ENCODE results near the gene FXYD5. TPM values are rescaled to one million over a fixed set of nuclear protein-coding genes. Genes with fewer than 3 reads are reported as not detected.
A peak's percentile ranks its signal among the peaks of the same experiment; 100 is the strongest.

The FXYD5 gene
- total RNA-seq, 2 donors from 2014 or later, result 11.5 to 17.1 TPM

DNA sequence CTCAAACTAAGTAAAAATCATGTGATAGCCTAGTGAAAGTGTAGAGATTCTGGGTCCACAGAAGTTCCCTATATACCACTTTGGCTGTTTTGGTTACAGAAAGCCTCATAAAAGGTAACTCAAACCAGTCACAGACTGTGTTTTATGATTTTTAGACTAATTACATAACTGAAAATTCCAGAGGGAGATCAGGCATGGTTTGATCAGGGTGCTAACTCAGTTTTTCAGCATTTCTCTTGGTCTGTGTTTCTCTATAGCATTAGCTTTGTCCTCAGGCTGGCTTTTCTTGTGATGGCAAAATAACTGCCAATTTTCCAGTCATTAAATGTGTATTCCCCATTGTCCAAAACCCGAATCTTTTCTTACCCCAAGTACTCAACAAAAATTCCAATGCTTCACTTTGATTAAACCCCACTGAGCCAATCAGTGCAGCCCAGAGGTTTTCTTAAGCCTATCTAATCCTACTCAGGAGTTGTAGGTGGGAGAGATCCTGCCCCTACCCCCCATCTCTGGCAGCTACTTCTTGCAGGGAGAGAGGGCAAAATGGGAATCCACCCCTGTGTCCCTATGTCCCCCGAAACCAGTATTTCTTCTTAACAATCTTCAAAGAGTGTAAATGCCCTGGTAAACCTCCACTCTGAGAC lies 47.5 kb upstream of the FXYD5 start:
- ATAC-seq (no peak), DNase-seq (no peak)
- intact Hi-C loops (cut with DNase I), result no loop called here
- Histone ChIP-seq H3K9me3 (no peaks in the 10 kb centered on the region), H3K27me3 (no peaks in the 10 kb centered on the region), H3K27ac (no peak overlapping the region), H3K4me1 (peaks cover 7% of the 10 kb centered on the region), H3K36me3 (replicated peaks in 1 of 2; ENCODE audit: insufficient read depth in 1 of 2, low read depth in 2 of 2) (no peaks in the 10 kb centered on the region), H3K4me3 (no peak overlapping the region)
- TF ChIP-seq POLR2A (IDR thresholded peaks at IDR 0.05) (no peak), CTCF (IDR thresholded peaks at IDR 0.05) (no peak)
- WGBS, 2 donors, result 48 to 50% methylated on average over 2 of the region's 2 CpGs

- DNase-seq, result peak in 2 of 4 donors; percentile 30 to 67
- WGBS, 2 donors, result 29 to 75% methylated on average over 1 to 5 of the region's 5 CpGs
- TF ChIP-seq POLR2A (IDR thresholded peaks at IDR 0.05) (no peak), CTCF (IDR thresholded peaks at IDR 0.05) (no peak)
- H3K4me1 ChIP-seq, result peaks cover 7% of the 10 kb centered on the region
- no peak for ATAC-seq
- intact Hi-C loops (cut with DNase I), result no loop called here
- no peaks in the 10 kb centered on the region for H3K27me3 ChIP-seq
- no peak overlapping the region for H3K4me3 ChIP-seq
- no peaks in the 10 kb centered on the region for H3K36me3 ChIP-seq (replicated peaks in 1 of 2; ENCODE audit: insufficient read depth in 1 of 2, low read depth in 2 of 2)
- H3K9me3 ChIP-seq, result no peaks in the 10 kb centered on the region
- no peak overlapping the region for H3K27ac ChIP-seq
Observed at GRCh38 chr19:35107545-35107944, 47.0 kb upstream of the FXYD5 start.

DNA sequence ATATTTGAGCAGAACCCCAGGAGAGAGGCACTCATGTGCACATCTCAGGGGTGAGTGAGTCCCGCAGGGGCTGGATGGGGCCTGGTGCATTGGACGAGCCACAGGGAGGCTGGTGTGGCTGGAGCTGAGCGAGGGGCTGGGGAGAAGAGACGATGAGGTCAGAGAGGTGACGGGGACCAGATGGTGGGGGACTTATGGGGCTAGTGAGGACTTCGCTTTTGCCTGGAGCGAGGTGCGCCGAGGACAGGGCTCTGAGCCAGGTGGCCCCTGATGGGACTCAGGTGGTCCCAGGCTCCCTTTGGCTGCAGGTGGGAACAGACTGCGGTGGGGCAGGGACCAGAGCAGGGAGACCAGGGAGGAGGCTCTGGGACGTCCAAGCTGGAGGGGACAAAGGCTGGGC lies 45.8 kb upstream of the FXYD5 start:
- no peak overlapping the region for H3K4me3 ChIP-seq
- ATAC-seq (no peak), DNase-seq (no peak)
- no peaks in the 10 kb centered on the region for H3K36me3 ChIP-seq (replicated peaks in 1 of 2; ENCODE audit: insufficient read depth in 1 of 2, low read depth in 2 of 2)
- H3K27ac ChIP-seq, result no peak overlapping the region
- no peaks in the 10 kb centered on the region for H3K27me3 ChIP-seq
- H3K4me1 ChIP-seq, result peaks cover 7% of the 10 kb centered on the region
- TF ChIP-seq POLR2A (IDR thresholded peaks at IDR 0.05), result no peak
- TF ChIP-seq CTCF (IDR thresholded peaks at IDR 0.05), result no peak
- H3K9me3 ChIP-seq, result no peaks in the 10 kb centered on the region
- 83 to 93% methylated on average over 11 of the region's 11 CpGs for WGBS, 2 donors
- intact Hi-C loops (cut with DNase I), result no loop called here

GRCh38 chr19:35109395-35110112 lies 45.0 kb upstream of the FXYD5 start:
- no peaks in the 10 kb centered on the region for H3K9me3 ChIP-seq
- ATAC-seq, result no peak
- no peaks in the 10 kb centered on the region for H3K36me3 ChIP-seq (replicated peaks in 1 of 2; ENCODE audit: insufficient read depth in 1 of 2, low read depth in 2 of 2)
- WGBS, 2 donors, result 79 to 84% methylated on average over 7 to 22 of the region's 22 CpGs
- H3K27me3 ChIP-seq, result no peaks in the 10 kb centered on the region
- H3K27ac ChIP-seq, result no peak overlapping the region
- no peak for TF ChIP-seq CTCF (IDR thresholded peaks at IDR 0.05)
- no peak for TF ChIP-seq POLR2A (IDR thresholded peaks at IDR 0.05)
- intact Hi-C loops (cut with DNase I), result no loop called here
- DNase-seq, result no peak
- peaks cover 11% of the 10 kb centered on the region for H3K4me1 ChIP-seq
- H3K4me3 ChIP-seq, result no peak overlapping the region

Data from body of pancreas (tissue), 4 donors.